GM18870 (cell line): ENCODE measurements around the gene INTS3.

ENCODE experiments used
- ATAC-seq: cut with Tn5 transposase; IDR thresholded peaks from one replicate; pipeline ENCODE4 v1.9.1; 2021; ENCODE audit warnings: moderate library complexity; ENCODE audit not compliant: unreplicated experiment

INTS3 gene

DNA sequence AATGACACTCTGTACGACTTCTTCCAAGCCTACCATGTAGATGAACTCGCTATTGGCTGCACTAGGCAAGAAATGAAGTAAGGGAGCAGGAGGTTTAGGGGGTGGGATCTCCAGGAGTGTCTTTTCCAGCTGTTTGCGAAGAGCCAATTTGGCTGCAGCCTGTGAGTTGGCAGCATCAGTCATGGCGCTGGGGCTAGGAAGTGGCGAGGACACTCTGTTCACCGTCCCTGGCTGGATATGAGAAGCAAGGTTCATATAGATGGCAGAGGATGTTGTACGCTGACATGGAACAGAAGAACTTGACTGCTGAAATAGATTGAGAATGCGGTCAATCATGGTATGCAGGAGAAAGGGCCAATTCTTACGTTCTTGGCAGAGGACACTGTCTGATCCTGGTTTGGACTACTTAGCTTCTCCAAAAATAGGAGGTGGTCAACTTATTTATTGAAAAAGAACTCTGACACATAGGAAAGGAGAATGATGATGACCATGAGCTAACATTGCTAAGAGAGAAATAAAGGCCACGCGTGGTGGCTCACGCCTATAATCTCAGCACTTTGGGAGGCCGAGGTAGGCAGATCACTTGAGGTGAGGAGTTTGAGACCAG, 88.5 kb downstream of the INTS3 start:
- ATAC-seq, result no peak

DNA sequence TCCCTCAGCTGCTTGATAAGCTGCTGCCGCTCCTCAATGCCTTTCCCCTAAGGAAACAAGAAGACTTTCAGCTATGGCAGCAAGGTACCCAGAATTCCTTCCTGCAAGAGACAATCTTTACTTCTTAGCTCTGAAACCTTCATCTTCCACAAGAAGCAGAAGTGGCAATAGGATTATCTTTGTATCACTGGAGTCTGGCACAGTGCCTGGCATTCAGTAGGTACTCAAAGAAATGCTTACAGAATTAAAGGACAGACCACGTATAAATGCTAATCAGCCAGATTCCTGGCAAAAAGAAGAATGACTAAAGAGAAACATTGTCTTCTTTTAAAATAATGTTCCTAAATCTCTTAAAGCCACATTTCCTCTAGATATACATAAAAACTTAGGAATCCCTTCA, 91.0 kb downstream of the INTS3 start:
- ATAC-seq, result no peak
